Type B pancreatic cell (in vitro differentiated cells): ENCODE data around the gene RNF7. TPM values are rescaled to one million over a fixed set of nuclear protein-coding genes. Genes with fewer than 3 reads are reported as not detected.

Experiments used
- DNase-seq: peaks from one replicate; pipeline ENCODE4 v3.0.0; 2021; ENCODE audit warnings: mixed read lengths; ENCODE audit not compliant: unreplicated experiment; ENCODE audit errors: extremely low spot score
- H3K27ac Mint-ChIP-seq: 2 replicates; pipeline ENCODE4 v1.8.0; 2021; ENCODE audit warnings: mild to moderate bottlenecking, mixed read lengths
- H3K27me3 Mint-ChIP-seq: 2 replicates; pipeline ENCODE4 v1.8.0; 2021; ENCODE audit warnings: mixed read lengths
- H3K36me3 Mint-ChIP-seq: 2 replicates; pipeline ENCODE4 v1.8.0; 2021; ENCODE audit warnings: mixed read lengths
- H3K4me1 Mint-ChIP-seq: one replicate; pipeline ENCODE4 v1.8.0; 2021; ENCODE audit warnings: mixed read lengths; ENCODE audit not compliant: unreplicated experiment
- H3K4me3 Mint-ChIP-seq: 2 replicates; pipeline ENCODE4 v1.8.0; 2021; ENCODE audit warnings: mild to moderate bottlenecking, mixed read lengths
- H3K9me3 Mint-ChIP-seq: 2 replicates; pipeline ENCODE4 v1.8.0; 2021; ENCODE audit warnings: mixed read lengths
- total RNA-seq: library from RNA; stranded (reverse); gene quantifications from 2 replicates; pipeline ENCODE4 v1.2.1, GENCODE V29; 2021; ENCODE audit warnings: low replicate concordance
- TF ChIP-seq, protein P1 (sequence below): fragments of 200-600 bp; sonication (generic); conservative IDR thresholded peaks from 2 replicates; pipeline ENCODE4 v1.5.0; 2021; ENCODE audit warnings: antibody characterized with exemption, mild to moderate bottlenecking

The RNF7 gene
- total RNA-seq, 1 donor from 2014 or later, result 107 TPM

DNA sequence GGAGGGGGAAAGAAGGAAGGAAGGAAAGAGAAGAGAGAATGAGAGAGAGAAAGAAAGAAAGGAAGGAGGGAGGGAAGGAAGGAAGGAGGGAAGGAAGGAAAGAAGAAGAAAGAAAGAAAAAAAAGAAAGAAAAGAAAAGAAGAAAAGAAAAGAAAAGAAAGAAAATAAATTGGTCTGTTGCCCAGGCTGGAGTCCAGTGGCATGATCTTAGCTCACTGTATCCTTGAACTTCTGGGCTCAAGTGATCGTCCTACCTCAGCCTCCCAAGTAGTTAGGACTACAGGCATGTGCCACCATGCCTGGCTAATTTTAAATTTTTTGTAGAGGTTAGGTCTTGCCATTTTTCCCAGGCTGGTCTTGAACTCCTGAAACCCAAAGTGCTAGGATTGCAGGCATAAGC is 11.6 kb upstream of the RNF7 start:
- TF ChIP-seq, protein P1, sequence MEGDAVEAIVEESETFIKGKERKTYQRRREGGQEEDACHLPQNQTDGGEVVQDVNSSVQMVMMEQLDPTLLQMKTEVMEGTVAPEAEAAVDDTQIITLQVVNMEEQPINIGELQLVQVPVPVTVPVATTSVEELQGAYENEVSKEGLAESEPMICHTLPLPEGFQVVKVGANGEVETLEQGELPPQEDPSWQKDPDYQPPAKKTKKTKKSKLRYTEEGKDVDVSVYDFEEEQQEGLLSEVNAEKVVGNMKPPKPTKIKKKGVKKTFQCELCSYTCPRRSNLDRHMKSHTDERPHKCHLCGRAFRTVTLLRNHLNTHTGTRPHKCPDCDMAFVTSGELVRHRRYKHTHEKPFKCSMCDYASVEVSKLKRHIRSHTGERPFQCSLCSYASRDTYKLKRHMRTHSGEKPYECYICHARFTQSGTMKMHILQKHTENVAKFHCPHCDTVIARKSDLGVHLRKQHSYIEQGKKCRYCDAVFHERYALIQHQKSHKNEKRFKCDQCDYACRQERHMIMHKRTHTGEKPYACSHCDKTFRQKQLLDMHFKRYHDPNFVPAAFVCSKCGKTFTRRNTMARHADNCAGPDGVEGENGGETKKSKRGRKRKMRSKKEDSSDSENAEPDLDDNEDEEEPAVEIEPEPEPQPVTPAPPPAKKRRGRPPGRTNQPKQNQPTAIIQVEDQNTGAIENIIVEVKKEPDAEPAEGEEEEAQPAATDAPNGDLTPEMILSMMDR, result no peak
- no peaks in the 10 kb centered on the region for H3K36me3 Mint-ChIP-seq
- DNase-seq, result no peak
- no peak overlapping the region for H3K4me3 Mint-ChIP-seq
- H3K4me1 Mint-ChIP-seq, result no peaks in the 10 kb centered on the region
- H3K27me3 Mint-ChIP-seq, result no peaks in the 10 kb centered on the region
- no peak overlapping the region for H3K27ac Mint-ChIP-seq
- H3K9me3 Mint-ChIP-seq, result no peaks in the 10 kb centered on the region

DNA sequence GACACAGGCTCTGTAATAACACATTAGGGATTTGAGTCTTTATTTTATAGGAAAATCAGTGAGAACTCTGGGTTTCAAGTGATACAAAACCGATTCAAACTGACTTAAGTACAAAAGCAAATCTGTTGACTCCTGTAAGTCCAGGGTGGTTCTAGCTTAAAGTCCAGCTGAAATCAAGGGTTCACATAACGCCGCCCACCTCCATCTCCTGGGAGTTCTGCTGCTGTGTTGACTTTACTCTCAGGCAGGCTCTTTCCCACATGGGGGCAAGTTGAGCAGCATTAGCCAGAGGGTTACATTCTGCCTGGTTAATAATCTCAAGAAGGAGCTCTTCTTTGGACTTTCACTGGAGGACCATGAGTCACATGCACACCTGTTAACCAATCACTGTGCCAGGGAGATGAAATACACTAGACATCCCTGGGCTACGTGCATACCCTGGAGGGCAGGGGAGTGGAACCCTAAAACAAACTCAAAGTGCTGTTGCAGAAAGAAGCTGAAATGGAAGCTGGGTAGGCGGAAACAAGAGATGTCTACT is 9.7 kb upstream of the RNF7 start:
- no peak overlapping the region for H3K4me3 Mint-ChIP-seq
- no peaks in the 10 kb centered on the region for H3K27me3 Mint-ChIP-seq
- DNase-seq, result no peak
- H3K9me3 Mint-ChIP-seq, result no peaks in the 10 kb centered on the region
- TF ChIP-seq, protein P1, result no peak
- H3K36me3 Mint-ChIP-seq, result no peaks in the 10 kb centered on the region
- no peaks in the 10 kb centered on the region for H3K4me1 Mint-ChIP-seq
- H3K27ac Mint-ChIP-seq, result no peak overlapping the region

DNA sequence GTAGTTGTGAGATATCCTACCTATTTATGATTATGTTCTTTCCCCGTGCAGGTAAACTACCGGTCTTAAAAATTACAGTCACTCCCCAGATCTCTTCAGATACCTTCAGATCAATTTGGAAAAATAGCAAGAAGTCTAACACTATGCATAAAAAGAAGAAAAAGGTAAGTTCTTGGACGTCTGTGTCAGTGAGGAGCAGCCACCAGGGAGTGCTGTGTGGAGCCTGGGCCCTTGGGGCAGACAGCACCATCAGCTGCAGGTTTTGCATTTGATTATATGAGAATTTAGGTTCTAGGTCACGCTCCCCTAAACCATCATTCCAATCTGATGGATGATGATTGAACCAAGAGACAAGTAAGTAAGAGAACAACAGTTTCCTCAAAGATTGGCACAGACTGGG is 8.9 kb upstream of the RNF7 start:
- Mint-ChIP-seq H3K27me3 (no peaks in the 10 kb centered on the region), H3K36me3 (no peaks in the 10 kb centered on the region), H3K4me1 (no peaks in the 10 kb centered on the region), H3K27ac (no peak overlapping the region), H3K9me3 (no peaks in the 10 kb centered on the region), H3K4me3 (no peak overlapping the region)
- no peak for DNase-seq
- TF ChIP-seq, protein P1, result no peak

DNA sequence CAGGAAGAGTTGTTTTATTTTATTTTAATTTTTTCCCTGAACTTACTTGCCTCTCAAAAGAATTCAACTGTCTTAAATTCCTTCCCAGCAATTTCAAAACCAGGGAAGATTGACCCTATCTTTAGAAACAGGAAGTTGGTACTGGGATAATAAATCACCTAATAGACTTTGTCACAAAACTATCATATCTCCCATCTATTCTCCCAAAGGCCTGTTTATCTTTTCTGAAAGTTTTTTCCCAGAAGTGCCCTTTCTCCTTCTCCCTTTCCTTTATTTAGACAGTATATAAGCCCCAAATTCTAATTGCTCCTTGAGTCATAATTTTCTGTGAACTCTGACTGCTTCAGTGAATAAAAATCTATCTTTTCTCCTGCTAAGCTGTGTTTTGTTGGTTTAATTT is 2.9 kb upstream of the RNF7 start:
- no peaks in the 10 kb centered on the region for H3K9me3 Mint-ChIP-seq
- no peaks in the 10 kb centered on the region for H3K36me3 Mint-ChIP-seq
- no peak overlapping the region for H3K4me3 Mint-ChIP-seq
- H3K27ac Mint-ChIP-seq, result no peak overlapping the region
- peaks cover under 1% of the 10 kb centered on the region for H3K4me1 Mint-ChIP-seq
- no peaks in the 10 kb centered on the region for H3K27me3 Mint-ChIP-seq
- no peak for DNase-seq
- TF ChIP-seq, protein P1, result no peak

DNA sequence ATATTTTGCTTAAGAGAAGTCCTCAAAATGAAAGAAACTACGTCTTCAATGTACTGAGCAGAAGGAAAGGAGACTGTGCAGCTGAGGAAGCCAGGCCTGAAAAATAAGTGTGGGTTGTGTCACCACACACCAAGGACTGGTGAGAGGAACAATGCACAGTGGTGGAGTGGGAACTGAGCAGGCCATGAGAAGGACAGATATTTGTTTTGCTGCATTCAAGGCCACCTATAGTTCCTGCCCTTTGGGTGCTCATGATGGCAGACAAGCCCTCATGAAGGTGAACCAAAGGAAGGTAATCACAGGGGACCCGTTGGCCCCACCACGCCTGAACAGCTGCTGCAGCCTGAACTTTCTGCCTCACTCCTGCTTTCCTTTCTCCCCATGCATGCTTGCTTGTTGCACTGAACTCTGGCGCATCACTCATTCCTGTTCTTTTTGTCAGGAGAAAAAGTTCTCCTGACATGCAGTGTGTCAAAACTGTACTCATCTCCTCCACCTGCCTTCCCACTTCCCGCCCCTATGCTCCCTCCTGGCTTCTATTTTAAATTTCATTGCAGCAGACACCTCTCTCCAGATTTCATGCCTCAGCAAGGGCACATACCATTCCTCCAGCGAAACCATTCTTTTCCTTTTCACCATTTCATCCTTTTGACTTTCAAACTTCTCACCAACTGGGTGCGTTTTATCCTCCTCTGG is 2.2 kb upstream of the RNF7 start:
- DNase-seq, result no peak
- H3K4me1 Mint-ChIP-seq, result peaks cover 7% of the 10 kb centered on the region
- no peak overlapping the region for H3K4me3 Mint-ChIP-seq
- H3K27ac Mint-ChIP-seq, result no peak overlapping the region
- TF ChIP-seq, protein P1, result no peak
- H3K27me3 Mint-ChIP-seq, result no peaks in the 10 kb centered on the region
- H3K9me3 Mint-ChIP-seq, result no peaks in the 10 kb centered on the region
- H3K36me3 Mint-ChIP-seq, result no peaks in the 10 kb centered on the region
